ENCODE data around the gene TLX3.
"Not testable (repeated sequence)": the region's sequence is repeated elsewhere in the genome, so short reads cannot be mapped to it uniquely, and the experiment has no call there.

TLX3 gene

GRCh38 chr5:171308453-171309275 is at the start of gene TLX3:
TSS of gene TLX3 (plus strand) at chr5:171309248. CDS start at chr5:171309366, 118 bp downstream.
- DNase-seq (ENCODE audit: low spot score): no peak

GRCh38 chr5:171261361-171261760 is 47.7 kb upstream of the TLX3 start:
- DNase-seq (ENCODE audit: low spot score): no peak

- no peak for DNase-seq (ENCODE audit: low spot score)
These were observed 47.1 kb upstream of the TLX3 start for GRCh38 chr5:171261904-171262303.

GRCh38 chr5:171263181-171263580 is 45.9 kb upstream of the TLX3 start:
- DNase-seq (ENCODE audit: low spot score): no peak

GRCh38 chr5:171264843-171265242 is 44.2 kb upstream of the TLX3 start:
- no peak for DNase-seq (ENCODE audit: low spot score)

- DNase-seq (ENCODE audit: low spot score): no peak
These were observed 40.1 kb upstream of the TLX3 start for GRCh38 chr5:171268700-171269620.

- DNase-seq (ENCODE audit: low spot score): no peak
These were observed 39.3 kb upstream of the TLX3 start for GRCh38 chr5:171269717-171270116.

- DNase-seq (ENCODE audit: low spot score): no peak
These were observed 38.9 kb upstream of the TLX3 start for GRCh38 chr5:171270136-171270535.

- no peak for DNase-seq (ENCODE audit: low spot score)
These were observed 37.2 kb upstream of the TLX3 start for GRCh38 chr5:171271798-171272197.

- DNase-seq (ENCODE audit: low spot score): no peak
These were observed 35.8 kb upstream of the TLX3 start for GRCh38 chr5:171272996-171273970.

- no peak for DNase-seq (ENCODE audit: low spot score)
These were observed 33.1 kb upstream of the TLX3 start for GRCh38 chr5:171275841-171276544.

GRCh38 chr5:171283753-171284152 is 25.3 kb upstream of the TLX3 start:
- DNase-seq (ENCODE audit: low spot score): no peak

- no peak for DNase-seq (ENCODE audit: low spot score)
These were observed 23.6 kb upstream of the TLX3 start for GRCh38 chr5:171285465-171285864.

- no peak for DNase-seq (ENCODE audit: low spot score)
These were observed 21.0 kb upstream of the TLX3 start for GRCh38 chr5:171288066-171288465.

- no peak for DNase-seq (ENCODE audit: low spot score)
These were observed 17.7 kb upstream of the TLX3 start for GRCh38 chr5:171291371-171291770.

GRCh38 chr5:171295299-171295698 is 13.7 kb upstream of the TLX3 start:
- no peak for DNase-seq (ENCODE audit: low spot score)

- DNase-seq (ENCODE audit: low spot score): no peak
These were observed 13.2 kb upstream of the TLX3 start for GRCh38 chr5:171295801-171296200.

GRCh38 chr5:171297941-171298340 is 11.1 kb upstream of the TLX3 start:
- DNase-seq (ENCODE audit: low spot score): not testable (repeated sequence)

GRCh38 chr5:171299228-171299627 is 9.8 kb upstream of the TLX3 start:
- DNase-seq (ENCODE audit: low spot score): no peak

GRCh38 chr5:171299851-171300250 is 9.2 kb upstream of the TLX3 start:
- DNase-seq (ENCODE audit: low spot score): no peak

- DNase-seq (ENCODE audit: low spot score): no peak
These were observed 8.7 kb upstream of the TLX3 start for GRCh38 chr5:171300358-171300757.

All from CD4-positive, alpha-beta T cell treated with Interleukin-2 at 100 ng/mL for 4 hours (primary cell).